Endothelial cell (in vitro differentiated cells): Measurements from ENCODE around the gene SP140. TPM values are rescaled to one million over a fixed set of nuclear protein-coding genes. Genes with fewer than 3 reads are reported as not detected.

ENCODE experiments used
- DNase-seq: peaks from one replicate; pipeline ENCODE4 v3.0.0; 2021; ENCODE audit warnings: low spot score
- H3K27ac Mint-ChIP-seq: one replicate; pipeline ENCODE4 v1.8.0; 2021; ENCODE audit warnings: mixed read lengths, inconsistent platforms; ENCODE audit not compliant: unreplicated experiment
- H3K27me3 Mint-ChIP-seq: one replicate; pipeline ENCODE4 v1.8.0; 2021; ENCODE audit warnings: mild to moderate bottlenecking, moderate library complexity, mixed read lengths, inconsistent platforms; ENCODE audit not compliant: unreplicated experiment
- H3K36me3 Mint-ChIP-seq: one replicate; pipeline ENCODE4 v1.8.0; 2021; ENCODE audit warnings: mild to moderate bottlenecking, low read depth, mixed read lengths, inconsistent platforms; ENCODE audit not compliant: unreplicated experiment
- H3K4me1 Mint-ChIP-seq: one replicate; pipeline ENCODE4 v1.8.0; 2021; ENCODE audit warnings: mild to moderate bottlenecking, mixed read lengths, inconsistent platforms; ENCODE audit not compliant: unreplicated experiment
- H3K4me3 Mint-ChIP-seq: one replicate; pipeline ENCODE4 v1.8.0; 2021; ENCODE audit warnings: mild to moderate bottlenecking, mixed read lengths, inconsistent platforms; ENCODE audit not compliant: unreplicated experiment
- H3K9me3 Mint-ChIP-seq: one replicate; pipeline ENCODE4 v1.8.0; 2021; ENCODE audit warnings: mixed read lengths, inconsistent platforms; ENCODE audit not compliant: unreplicated experiment
- total RNA-seq: library from RNA; stranded (reverse); fragmentation: NEBNext Ultra II Directional; extraction: Animal tissue kit (Norgen Biotek cat#: 25700); gene quantifications from one replicate; pipeline ENCODE4 v1.2.1, GENCODE V29; 2021; ENCODE audit not compliant: unreplicated experiment
- TF ChIP-seq, protein P1 (sequence below): fragments of 200-600 bp; sonication (generic); IDR thresholded peaks from one replicate; pipeline ENCODE4 v1.5.0; 2021; ENCODE audit warnings: antibody characterized with exemption; ENCODE audit not compliant: unreplicated experiment

Gene SP140
- total RNA-seq, 1 donor from 2014 or later: not detected

DNA sequence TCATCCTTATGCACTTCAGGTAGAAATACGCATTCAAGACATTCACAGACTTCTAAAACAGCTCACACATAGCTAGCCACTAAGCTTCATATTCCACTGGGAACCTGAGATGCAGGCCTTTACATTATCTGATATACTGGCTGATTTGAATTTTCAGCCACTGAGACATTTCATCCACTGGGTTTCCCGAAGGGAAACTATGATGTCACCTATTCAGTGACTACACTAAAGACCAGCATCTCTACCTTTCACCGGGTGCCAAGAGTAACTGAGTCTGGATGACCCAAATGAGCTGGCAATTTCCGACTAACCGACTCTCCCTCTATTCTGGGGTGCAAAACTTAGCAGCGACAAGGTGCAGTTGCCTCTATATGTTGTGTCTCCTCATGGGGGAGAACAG lies 69.7 kb downstream of the SP140 start:
- DNase-seq: no peak
- H3K4me1 Mint-ChIP-seq: no peaks in the 10 kb centered on the region
- H3K36me3 Mint-ChIP-seq: no peaks in the 10 kb centered on the region
- H3K27me3 Mint-ChIP-seq: no peaks in the 10 kb centered on the region
- no peak overlapping the region for H3K27ac Mint-ChIP-seq
- TF ChIP-seq, protein P1, sequence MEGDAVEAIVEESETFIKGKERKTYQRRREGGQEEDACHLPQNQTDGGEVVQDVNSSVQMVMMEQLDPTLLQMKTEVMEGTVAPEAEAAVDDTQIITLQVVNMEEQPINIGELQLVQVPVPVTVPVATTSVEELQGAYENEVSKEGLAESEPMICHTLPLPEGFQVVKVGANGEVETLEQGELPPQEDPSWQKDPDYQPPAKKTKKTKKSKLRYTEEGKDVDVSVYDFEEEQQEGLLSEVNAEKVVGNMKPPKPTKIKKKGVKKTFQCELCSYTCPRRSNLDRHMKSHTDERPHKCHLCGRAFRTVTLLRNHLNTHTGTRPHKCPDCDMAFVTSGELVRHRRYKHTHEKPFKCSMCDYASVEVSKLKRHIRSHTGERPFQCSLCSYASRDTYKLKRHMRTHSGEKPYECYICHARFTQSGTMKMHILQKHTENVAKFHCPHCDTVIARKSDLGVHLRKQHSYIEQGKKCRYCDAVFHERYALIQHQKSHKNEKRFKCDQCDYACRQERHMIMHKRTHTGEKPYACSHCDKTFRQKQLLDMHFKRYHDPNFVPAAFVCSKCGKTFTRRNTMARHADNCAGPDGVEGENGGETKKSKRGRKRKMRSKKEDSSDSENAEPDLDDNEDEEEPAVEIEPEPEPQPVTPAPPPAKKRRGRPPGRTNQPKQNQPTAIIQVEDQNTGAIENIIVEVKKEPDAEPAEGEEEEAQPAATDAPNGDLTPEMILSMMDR: no peak
- H3K4me3 Mint-ChIP-seq: no peak overlapping the region
- no peaks in the 10 kb centered on the region for H3K9me3 Mint-ChIP-seq

DNA sequence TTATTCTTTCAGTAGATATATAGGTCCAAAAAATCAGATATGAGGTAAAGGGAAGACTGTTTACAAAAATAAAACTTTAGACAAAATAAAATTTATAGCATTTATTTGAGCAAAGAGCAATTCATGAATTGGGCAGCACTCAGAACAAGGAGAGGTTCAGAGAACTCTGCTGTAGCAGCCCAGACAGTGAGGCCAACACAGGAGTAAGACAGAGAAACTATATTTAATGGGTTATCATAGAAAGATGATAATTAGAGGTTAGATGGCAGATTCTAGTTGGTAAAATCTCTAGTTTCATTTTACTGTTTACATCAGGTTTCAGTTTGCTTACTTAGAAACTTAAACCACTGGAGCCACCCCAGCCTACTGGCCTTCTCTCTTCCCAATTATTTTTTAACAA lies 71.4 kb downstream of the SP140 start:
- H3K4me1 Mint-ChIP-seq: no peaks in the 10 kb centered on the region
- no peaks in the 10 kb centered on the region for H3K27me3 Mint-ChIP-seq
- H3K9me3 Mint-ChIP-seq: no peaks in the 10 kb centered on the region
- no peak overlapping the region for H3K4me3 Mint-ChIP-seq
- TF ChIP-seq, protein P1: no peak
- no peak overlapping the region for H3K27ac Mint-ChIP-seq
- H3K36me3 Mint-ChIP-seq: no peaks in the 10 kb centered on the region
- DNase-seq: no peak

DNA sequence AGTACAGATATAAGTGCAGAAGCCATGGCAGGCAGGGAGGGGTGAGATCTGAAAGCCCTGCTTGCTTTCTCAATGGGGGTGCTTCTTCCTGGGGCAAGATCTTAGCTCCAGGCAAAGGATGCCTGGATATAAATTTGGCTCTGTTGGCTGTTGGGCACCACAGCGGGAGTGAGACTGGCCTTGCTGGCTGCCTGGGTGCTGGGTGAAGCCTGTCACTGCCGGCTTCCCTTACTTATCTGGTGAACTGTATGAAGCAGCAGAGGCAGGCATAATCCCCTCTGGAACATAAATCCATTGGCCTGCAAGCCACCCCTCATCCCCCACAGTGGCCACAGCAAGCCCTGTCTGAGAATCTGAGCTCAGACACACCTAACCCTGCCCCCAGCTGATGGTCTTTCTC lies 74.1 kb downstream of the SP140 start:
- Mint-ChIP-seq H3K27ac (no peak overlapping the region), H3K4me3 (no peak overlapping the region), H3K4me1 (no peaks in the 10 kb centered on the region), H3K27me3 (peaks cover under 1% of the 10 kb centered on the region), H3K36me3 (no peaks in the 10 kb centered on the region), H3K9me3 (no peaks in the 10 kb centered on the region)
- DNase-seq: no peak
- TF ChIP-seq, protein P1: no peak

DNA sequence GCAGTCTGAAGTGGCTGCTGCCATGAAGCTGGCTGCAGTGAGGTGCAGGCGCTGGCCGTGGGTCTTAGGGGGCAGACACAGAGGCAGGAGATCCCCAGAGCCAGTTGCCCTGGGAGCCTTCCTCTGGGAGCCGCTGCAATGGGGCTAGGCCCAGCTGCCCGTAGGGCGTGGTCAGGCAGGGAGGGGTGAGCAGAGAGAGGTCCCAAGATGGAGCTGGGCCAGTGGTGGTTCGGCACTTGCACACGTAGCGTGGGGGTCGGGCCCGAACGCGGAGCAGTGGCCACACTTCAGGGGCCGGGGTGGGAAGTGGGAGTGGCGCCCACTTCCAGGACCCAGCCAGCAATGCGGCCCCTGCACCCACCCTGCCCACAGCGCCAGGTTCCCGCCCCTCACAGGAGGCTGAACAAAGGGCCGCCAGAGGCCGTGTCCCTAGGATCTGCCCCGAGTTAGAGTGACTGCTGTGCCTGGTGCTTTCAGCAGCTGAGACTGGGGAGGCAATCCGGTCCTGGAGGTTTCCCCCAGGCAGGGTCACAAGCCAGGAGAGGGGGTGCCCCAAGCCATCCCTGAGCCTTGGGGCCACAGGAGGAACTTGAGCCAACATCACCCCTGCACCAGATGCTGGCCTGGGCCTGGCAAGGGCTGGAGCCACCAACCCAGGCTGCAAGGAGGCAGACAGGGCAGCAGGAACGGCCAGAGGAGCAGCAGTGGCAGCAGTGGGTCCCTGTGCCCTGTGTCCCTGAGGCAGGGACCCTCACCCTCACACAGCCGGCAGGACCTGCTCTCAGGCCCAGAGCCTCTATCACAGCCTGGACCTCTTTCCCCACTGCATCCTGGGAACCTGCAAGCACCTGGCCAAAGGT lies 80.1 kb downstream of the SP140 start:
- Mint-ChIP-seq H3K9me3 (no peaks in the 10 kb centered on the region), H3K27me3 (peaks cover 7% of the 10 kb centered on the region), H3K27ac (no peak overlapping the region), H3K4me3 (no peak overlapping the region), H3K4me1 (no peaks in the 10 kb centered on the region), H3K36me3 (no peaks in the 10 kb centered on the region)
- DNase-seq: no peak
- TF ChIP-seq, protein P1: no peak

DNA sequence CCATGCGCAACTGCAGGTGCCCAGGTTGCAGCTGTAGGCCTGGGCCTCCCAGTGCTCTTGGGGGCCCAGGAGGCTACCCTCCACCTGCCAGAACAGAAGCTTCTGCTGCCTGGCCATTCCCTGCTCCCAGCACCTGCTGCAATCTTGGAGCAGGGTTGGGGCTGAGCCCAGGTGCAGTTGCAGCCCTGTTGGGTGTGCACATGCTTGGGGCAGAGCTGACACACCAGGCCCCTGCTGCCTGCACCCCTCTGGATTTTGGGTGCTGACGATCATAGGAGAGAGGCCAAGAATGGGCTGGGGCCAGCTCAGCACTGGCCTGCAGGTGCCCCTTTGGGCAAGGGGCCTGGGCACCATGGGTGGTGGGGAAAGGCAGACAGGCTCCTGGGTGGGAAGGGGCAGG lies 80.9 kb downstream of the SP140 start:
- Mint-ChIP-seq H3K27me3 (peaks cover 7% of the 10 kb centered on the region), H3K36me3 (no peaks in the 10 kb centered on the region), H3K4me3 (no peak overlapping the region), H3K27ac (no peak overlapping the region), H3K9me3 (no peaks in the 10 kb centered on the region), H3K4me1 (no peaks in the 10 kb centered on the region)
- DNase-seq: no peak
- TF ChIP-seq, protein P1: no peak
